NCI-H1436 treated with DMSO at 0.1 percent for 48 hours (cell line): ENCODE results near the gene BCL2L14.
"Not testable (repeated sequence)": the region's sequence is repeated elsewhere in the genome, so short reads cannot be mapped to it uniquely, and the experiment has no call there.

Experiments
- DNase-seq: peaks from one replicate; lab custom pipeline; 2025; lab: John Stamatoyannopoulos, UW

BCL2L14 gene

GRCh38 chr12:12107678-12108077 is 36.9 kb downstream of the BCL2L14 start:
- no peak for DNase-seq

- no peak for DNase-seq
Observed at GRCh38 chr12:12108441-12109058, 37.8 kb downstream of the BCL2L14 start.

GRCh38 chr12:12110923-12111555 is 40.3 kb downstream of the BCL2L14 start:
- DNase-seq, result not testable (repeated sequence)

GRCh38 chr12:12115514-12115913 is 44.8 kb downstream of the BCL2L14 start:
- no peak for DNase-seq

- no peak for DNase-seq
Observed at GRCh38 chr12:12116677-12117076, 45.9 kb downstream of the BCL2L14 start.

- no peak for DNase-seq
Observed at GRCh38 chr12:12121061-12121460, 50.3 kb downstream of the BCL2L14 start.

- DNase-seq, result no peak
Observed at GRCh38 chr12:12123036-12123604, 52.4 kb downstream of the BCL2L14 start.

GRCh38 chr12:12126551-12126950 is 55.8 kb downstream of the BCL2L14 start:
- DNase-seq, result no peak

- no peak for DNase-seq
Observed at GRCh38 chr12:12127304-12127703, 56.6 kb downstream of the BCL2L14 start.

GRCh38 chr12:12128670-12129069 is 57.9 kb downstream of the BCL2L14 start:
- no peak for DNase-seq

GRCh38 chr12:12133259-12133658 is 62.5 kb downstream of the BCL2L14 start:
- no peak for DNase-seq

GRCh38 chr12:12133785-12134184 is 63.0 kb downstream of the BCL2L14 start:
- no peak for DNase-seq

GRCh38 chr12:12138203-12139154 is 67.7 kb downstream of the BCL2L14 start:
- DNase-seq, result no peak

GRCh38 chr12:12141000-12141399 is 70.3 kb downstream of the BCL2L14 start:
- no peak for DNase-seq

- DNase-seq, result not testable (repeated sequence)
Observed at GRCh38 chr12:12144531-12144930, 73.8 kb downstream of the BCL2L14 start.

GRCh38 chr12:12147111-12147510 is 76.4 kb downstream of the BCL2L14 start:
- DNase-seq, result no peak
